PFSK-1 (cell line): ENCODE data around the gene ZC3H10.

ENCODE experiments used
- FOXP2 ChIP-seq: optimal IDR thresholded peaks from 2 replicates; pipeline ENCODE3; 2011; ENCODE audit warnings: borderline replicate concordance, control low read depth, inconsistent platforms; ENCODE audit not compliant: insufficient read depth; ENCODE audit errors: extremely low read length, extremely low read depth
- POLR2AphosphoS5 ChIP-seq: IDR thresholded peaks from 2 replicates; pipeline ENCODE4 v1.6.1; 2012; ENCODE audit warnings: low read depth, mild to moderate bottlenecking, control low read depth, low read length, moderate library complexity
- REST ChIP-seq, 2 experiments: IDR thresholded peaks; 2 replicates each; pipeline versions ENCODE4 v1.6.1 to v1.8.0; 2011 to 2012; ENCODE audit warnings: low read depth in 2 of 2, low read length in 2 of 2, control low read depth in 1 of 2, inconsistent platforms in 1 of 2, mild to moderate bottlenecking in 1 of 2, moderate library complexity in 1 of 2; ENCODE audit not compliant: insufficient read depth in 1 of 2
- SIN3A ChIP-seq: IDR thresholded peaks from 2 replicates; pipeline ENCODE4 v1.6.1; 2012; ENCODE audit warnings: mild to moderate bottlenecking, low read length, moderate library complexity, borderline replicate concordance; ENCODE audit not compliant: insufficient read depth
- TAF1 ChIP-seq: IDR thresholded peaks from 2 replicates; pipeline ENCODE4 v1.6.1; 2012; ENCODE audit warnings: low read length, control low read depth, borderline replicate concordance; ENCODE audit not compliant: insufficient read depth

Gene ZC3H10

DNA sequence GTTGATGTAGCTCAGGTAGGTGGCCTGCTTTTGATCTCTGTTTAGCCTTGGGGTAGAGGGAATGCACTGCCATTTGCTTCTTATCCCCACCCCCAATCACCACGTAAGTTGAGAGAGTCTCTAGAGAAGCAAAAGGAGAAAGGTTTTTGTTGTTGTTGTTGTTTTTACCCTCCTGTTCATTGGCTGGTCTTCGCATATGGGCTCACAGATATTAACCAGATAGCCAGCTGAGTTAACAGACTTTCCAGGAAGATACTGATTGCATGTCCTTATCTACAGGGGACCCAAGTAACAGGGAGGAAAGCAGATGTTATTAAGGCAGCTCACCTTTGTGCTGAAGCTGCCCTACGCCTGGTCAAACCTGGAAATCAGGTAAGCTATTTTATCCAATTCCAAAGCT, 10.8 kb upstream of the ZC3H10 start:
- TF ChIP-seq SIN3A (no peak), TAF1 (no peak), REST (IDR thresholded peaks at IDR 0.05; ENCODE audit: insufficient read depth in 1 of 2, low read depth in 2 of 2, low read length in 2 of 2) (no peak), POLR2AphosphoS5 (no peak), FOXP2 (no peak)

- TF ChIP-seq TAF1, result no peak
- TF ChIP-seq REST (IDR thresholded peaks at IDR 0.05; ENCODE audit: insufficient read depth in 1 of 2, low read depth in 2 of 2, low read length in 2 of 2), result no peak
- no peak for TF ChIP-seq FOXP2
- TF ChIP-seq SIN3A, result no peak
- TF ChIP-seq POLR2AphosphoS5, result no peak
Measured at GRCh38 chr12:56110571-56110970, 7.5 kb upstream of the ZC3H10 start.

DNA sequence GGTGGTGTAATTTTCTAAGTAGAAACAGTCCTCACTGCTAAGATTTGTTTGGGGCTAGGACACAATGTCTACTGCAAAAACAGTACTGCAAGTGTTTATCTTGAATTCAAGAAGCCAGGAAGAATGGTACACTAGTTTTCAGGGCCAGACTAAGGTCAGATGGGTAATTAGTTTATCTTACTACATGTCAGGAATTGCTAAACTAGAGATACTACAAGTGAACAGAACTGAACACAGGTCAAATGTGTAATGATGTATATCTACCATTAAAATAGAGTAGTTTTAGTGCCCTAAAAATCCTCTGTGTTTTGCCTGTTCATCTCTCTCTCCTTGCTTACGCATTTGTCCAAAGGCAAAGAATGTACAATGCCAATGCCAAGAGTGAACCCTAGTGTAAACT, 4.0 kb upstream of the ZC3H10 start:
- TF ChIP-seq POLR2AphosphoS5 (peak; percentile 39; the same call in 1 of the 2 replicates), FOXP2 (no peak), REST (IDR thresholded peaks at IDR 0.05; ENCODE audit: insufficient read depth in 1 of 2, low read depth in 2 of 2, low read length in 2 of 2) (no peak), SIN3A (no peak), TAF1 (no peak)

DNA sequence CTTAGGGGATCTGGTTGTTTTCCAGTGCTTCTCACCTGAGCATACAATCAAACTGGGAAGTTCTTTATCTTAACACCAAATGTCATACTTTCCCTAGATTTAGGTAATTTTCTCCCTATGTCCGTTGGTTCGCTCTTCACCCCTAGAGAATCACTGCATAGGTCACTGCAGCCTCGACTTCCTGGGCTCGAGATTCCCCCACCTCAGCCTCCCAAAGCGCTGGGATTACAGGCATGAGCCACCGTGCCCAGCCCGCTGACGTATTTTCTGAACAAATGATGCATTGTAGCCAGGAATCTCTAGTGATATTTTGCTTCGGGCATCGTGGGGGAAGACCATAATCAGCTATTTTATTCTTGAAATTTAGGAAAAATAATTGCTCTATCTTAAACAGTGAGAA, 2.7 kb upstream of the ZC3H10 start:
- no peak for TF ChIP-seq REST (IDR thresholded peaks at IDR 0.05; ENCODE audit: insufficient read depth in 1 of 2, low read depth in 2 of 2, low read length in 2 of 2)
- no peak for TF ChIP-seq POLR2AphosphoS5
- no peak for TF ChIP-seq FOXP2
- no peak for TF ChIP-seq TAF1
- TF ChIP-seq SIN3A, result no peak

DNA sequence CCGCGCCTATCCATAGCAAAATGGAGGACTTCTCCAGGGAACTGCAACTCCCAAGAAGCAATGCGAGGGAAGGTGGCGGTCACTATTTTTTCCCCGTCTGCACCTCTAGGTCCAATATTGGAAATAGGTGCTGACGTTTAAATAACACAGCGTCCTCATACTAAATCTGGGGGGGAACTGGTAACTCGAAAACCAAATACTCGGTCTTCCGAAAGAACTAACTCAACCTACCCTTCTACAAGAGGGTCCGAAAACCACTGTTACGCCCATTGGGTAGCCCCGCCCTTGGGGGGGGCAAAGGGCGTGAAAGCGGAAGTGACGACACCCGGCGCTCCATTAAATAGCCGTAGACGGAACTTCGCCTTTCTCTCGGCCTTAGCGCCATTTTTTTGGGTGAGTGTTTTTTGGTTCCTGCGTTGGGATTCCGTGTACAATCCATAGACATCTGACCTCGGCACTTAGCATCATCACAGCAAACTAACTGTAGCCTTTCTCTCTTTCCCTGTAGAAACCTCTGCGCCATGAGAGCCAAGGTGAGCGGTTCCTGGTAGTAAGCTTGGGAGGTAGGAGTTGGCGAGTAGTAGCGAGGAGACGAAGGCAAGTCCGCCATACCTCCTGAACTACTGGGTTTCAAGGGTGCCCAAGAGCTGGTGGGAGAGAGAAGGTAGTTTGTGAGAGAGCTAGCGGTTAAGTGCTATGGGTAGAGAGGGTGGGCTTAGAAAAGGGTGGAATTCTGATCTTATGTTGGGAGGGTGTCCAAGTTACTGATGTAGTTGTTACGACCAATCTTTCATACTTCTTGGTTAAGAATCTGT, 1.6 kb upstream of the ZC3H10 start, which contains the start of gene RPL41:
Gene RPL41, plus strand, starts transcription at position 367 of the 815 bp plus-strand sequence.
- TF ChIP-seq POLR2AphosphoS5 (peak; percentile 100), FOXP2 (no peak), TAF1 (peak; percentile 99), SIN3A (0 out of 2 replicates have a peak, but pooled peaks have one; percentile 18), REST (IDR thresholded peaks at IDR 0.05; ENCODE audit: insufficient read depth in 1 of 2, low read depth in 2 of 2, low read length in 2 of 2) (peak in 1 of 2 experiments; percentile 69; a peak in 2 of 4 replicates)
